Measurements from ENCODE around the gene TECPR1.

The TECPR1 gene

DNA sequence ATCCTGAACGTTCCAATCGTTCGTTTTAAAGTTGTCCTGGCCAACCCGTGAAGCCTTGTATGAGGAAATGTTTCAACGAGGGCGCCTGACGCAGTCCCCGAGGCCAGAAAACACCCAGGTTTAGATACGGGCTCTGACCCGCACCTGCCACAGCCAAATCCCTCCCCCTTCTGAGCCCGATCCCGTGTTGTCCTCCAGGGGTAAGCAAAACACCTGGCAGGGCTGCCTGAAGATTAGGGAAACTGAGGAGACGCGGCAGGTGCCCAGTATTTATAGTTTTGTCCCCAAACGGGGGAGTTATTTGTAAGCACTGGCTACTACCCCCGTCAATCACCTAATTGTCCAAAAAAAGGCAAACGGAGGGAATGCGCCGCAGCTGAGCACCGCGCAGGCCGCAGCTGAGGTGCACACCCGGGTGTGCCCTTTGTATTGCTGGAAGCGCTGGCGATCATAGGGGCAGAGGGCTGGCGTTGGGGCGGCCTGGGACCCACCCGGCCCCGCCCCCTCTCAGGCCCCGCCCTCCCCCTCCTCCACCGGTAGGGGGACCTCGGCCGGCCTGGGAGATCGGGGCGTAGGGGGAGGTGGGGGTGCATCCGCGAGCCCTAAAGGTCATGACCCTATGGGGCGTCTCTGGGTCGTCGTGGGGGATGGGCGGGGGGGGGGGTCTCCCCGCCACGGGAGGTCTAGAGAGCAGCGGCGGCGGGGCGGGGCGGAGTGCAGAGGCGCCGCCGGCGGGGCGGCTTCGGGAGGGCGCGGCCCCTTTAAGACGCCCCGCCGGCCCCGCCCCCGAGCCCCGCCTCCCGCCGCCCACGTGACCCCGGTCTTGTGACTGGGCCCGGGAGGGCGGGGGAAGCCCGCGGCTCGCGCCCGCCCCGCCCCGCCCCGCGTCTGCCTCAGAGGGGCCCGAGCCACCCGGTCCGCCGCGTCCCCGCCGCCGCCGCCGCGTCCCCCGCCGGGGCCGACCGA, 29.0 kb upstream of the TECPR1 start, which contains the start of gene BRI3:
Gene BRI3 (plus strand): TSS at position 896 of the 966 bp plus-strand sequence. CDS start 110 bp downstream, outside the sequence.
- Histone ChIP-seq H3K79me2 (ENCODE audit: insufficient read depth, low read depth) (peaks cover 13% of the 10 kb centered on the region), H3K36me3 (ENCODE audit: insufficient read depth) (no peaks in the 10 kb centered on the region), H3K27ac (peak within 1 kb of the TSS; percentile 36; the same call in 1 of the 2 replicates), H3K4me1 (ENCODE audit: low read depth, poor library complexity, severe bottlenecking) (peaks cover 16% of the 10 kb centered on the region), H4K20me1 (ENCODE audit: insufficient read depth) (no peaks in the 10 kb centered on the region), H3K4me3 (IDR thresholded peaks at IDR 0.05; ENCODE audit: insufficient read depth, low read depth, low read length) (no peak within 1 kb of the TSS), H2AFZ (ENCODE audit: low read depth) (peak within 1 kb of the TSS; percentile 94), H3K27me3 (ENCODE audit: insufficient read depth, low read depth) (no peaks in the 10 kb centered on the region), H3K9ac (peak within 1 kb of the TSS; percentile 79), H3K4me2 (peak within 1 kb of the TSS; percentile 100)
- TF ChIP-seq CTCF (conservative IDR thresholded peaks at IDR 0.05; ENCODE audit: low read depth, low read length), result no peak

DNA sequence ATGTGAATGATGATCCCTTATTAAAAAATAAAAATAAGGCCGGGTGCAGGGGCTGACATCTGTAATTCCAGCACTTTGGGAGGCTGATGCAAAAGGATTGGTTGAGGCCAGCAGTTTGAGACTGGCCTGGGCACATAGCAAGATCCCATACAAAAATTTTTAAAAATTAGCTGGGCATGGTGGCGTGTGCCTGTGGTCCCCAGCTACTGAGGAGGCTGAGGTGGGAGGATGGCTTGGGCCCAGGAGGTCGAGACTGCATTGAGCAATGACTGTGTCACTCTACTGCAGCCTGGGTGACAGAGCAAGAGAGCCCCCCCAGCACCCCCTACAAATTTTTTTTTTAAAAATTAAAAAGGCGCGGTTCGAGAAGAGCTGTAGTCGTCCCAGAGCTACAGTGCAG, 28.3 kb upstream of the TECPR1 start:
- no peaks in the 10 kb centered on the region for H4K20me1 ChIP-seq (ENCODE audit: insufficient read depth)
- no peak overlapping the region for H3K4me3 ChIP-seq (IDR thresholded peaks at IDR 0.05; ENCODE audit: insufficient read depth, low read depth, low read length)
- peak overlapping the region; percentile 36; the same call in 1 of the 2 replicates for H3K27ac ChIP-seq
- peak overlapping the region; percentile 94 for H2AFZ ChIP-seq (ENCODE audit: low read depth)
- H3K4me2 ChIP-seq, result peak overlapping the region; percentile 100
- peak overlapping the region; percentile 43; the same call in 1 of the 2 replicates for H3K9ac ChIP-seq
- H3K4me1 ChIP-seq (ENCODE audit: low read depth, poor library complexity, severe bottlenecking), result peaks cover 16% of the 10 kb centered on the region
- no peaks in the 10 kb centered on the region for H3K36me3 ChIP-seq (ENCODE audit: insufficient read depth)
- no peaks in the 10 kb centered on the region for H3K27me3 ChIP-seq (ENCODE audit: insufficient read depth, low read depth)
- H3K79me2 ChIP-seq (ENCODE audit: insufficient read depth, low read depth), result peaks cover 13% of the 10 kb centered on the region
- no peak for TF ChIP-seq CTCF (conservative IDR thresholded peaks at IDR 0.05; ENCODE audit: low read depth, low read length)

- no peak overlapping the region for H3K4me3 ChIP-seq (IDR thresholded peaks at IDR 0.05; ENCODE audit: insufficient read depth, low read depth, low read length)
- no peak for TF ChIP-seq CTCF (conservative IDR thresholded peaks at IDR 0.05; ENCODE audit: low read depth, low read length)
- H3K9ac ChIP-seq, result no peak overlapping the region
- H3K36me3 ChIP-seq (ENCODE audit: insufficient read depth), result no peaks in the 10 kb centered on the region
- H3K4me2 ChIP-seq, result no peak overlapping the region
- no peak overlapping the region for H3K27ac ChIP-seq
- H2AFZ ChIP-seq (ENCODE audit: low read depth), result no peak overlapping the region
- H4K20me1 ChIP-seq (ENCODE audit: insufficient read depth), result no peaks in the 10 kb centered on the region
- peaks cover 16% of the 10 kb centered on the region for H3K4me1 ChIP-seq (ENCODE audit: low read depth, poor library complexity, severe bottlenecking)
- no peaks in the 10 kb centered on the region for H3K27me3 ChIP-seq (ENCODE audit: insufficient read depth, low read depth)
- H3K79me2 ChIP-seq (ENCODE audit: insufficient read depth, low read depth), result peaks cover 13% of the 10 kb centered on the region
Measured at GRCh38 chr7:98278936-98279335, 26.9 kb upstream of the TECPR1 start.

GRCh38 chr7:98278408-98278807, 26.4 kb upstream of the TECPR1 start:
- Histone ChIP-seq H2AFZ (ENCODE audit: low read depth) (no peak overlapping the region), H3K36me3 (ENCODE audit: insufficient read depth) (no peaks in the 10 kb centered on the region), H3K4me1 (ENCODE audit: low read depth, poor library complexity, severe bottlenecking) (peaks cover 16% of the 10 kb centered on the region), H3K79me2 (ENCODE audit: insufficient read depth, low read depth) (peaks cover 13% of the 10 kb centered on the region), H3K4me3 (IDR thresholded peaks at IDR 0.05; ENCODE audit: insufficient read depth, low read depth, low read length) (no peak overlapping the region), H3K4me2 (no peak overlapping the region), H4K20me1 (ENCODE audit: insufficient read depth) (no peaks in the 10 kb centered on the region), H3K27me3 (ENCODE audit: insufficient read depth, low read depth) (no peaks in the 10 kb centered on the region), H3K9ac (no peak overlapping the region), H3K27ac (no peak overlapping the region)
- TF ChIP-seq CTCF (conservative IDR thresholded peaks at IDR 0.05; ENCODE audit: low read depth, low read length), result no peak
